Breast epithelium (tissue), 3 donors: ENCODE results near the gene SMARCD3.

ENCODE experiments used
- CTCF ChIP-seq, 3 donors: fragments of 450-650 bp; IDR thresholded peaks; one replicate each; pipeline ENCODE4 v1.5.1; 2016 to 2017; ENCODE audit warnings: antibody characterized with exemption in 3 of 3, mild to moderate bottlenecking in 3 of 3, moderate library complexity in 3 of 3
- POLR2A ChIP-seq: fragments of 450-650 bp; IDR thresholded peaks from one replicate; pipeline ENCODE4 v1.6.1; 2016; ENCODE audit warnings: antibody characterized with exemption, mild to moderate bottlenecking, moderate library complexity
- POLR2AphosphoS5 ChIP-seq, 3 donors: sonication (generic); formaldehyde crosslinking; IDR thresholded peaks; one replicate each; pipeline ENCODE4 v1.6.1; 2017; ENCODE audit warnings: antibody characterized with exemption in 3 of 3

GRCh38 chr7:151249732-151250072 lies 1.2 kb upstream of the SMARCD3 start:
- no peak for TF ChIP-seq CTCF (IDR thresholded peaks at IDR 0.05)
- TF ChIP-seq POLR2A = no peak
- no peak for TF ChIP-seq POLR2AphosphoS5 (IDR thresholded peaks at IDR 0.05)
